Parathyroid adenoma (tissue), 2 donors: Measurements from ENCODE around the gene CEP135.
"Not testable (repeated sequence)": the region's sequence is repeated elsewhere in the genome, so short reads cannot be mapped to it uniquely, and the experiment has no call there.

Experiments
- H2AFZ ChIP-seq: fragments of 300-600 bp; sonication (generic); one replicate; pipeline ENCODE4 v1.7.0; 2017; ENCODE audit warnings: antibody characterized with exemption, mild to moderate bottlenecking
- H3K27ac ChIP-seq: fragments of 300-600 bp; sonication (generic); one replicate; pipeline ENCODE4 v1.7.0; 2017
- H3K27me3 ChIP-seq: fragments of 300-600 bp; sonication (generic); one replicate; pipeline ENCODE4 v1.7.0; 2017; ENCODE audit warnings: low read length; ENCODE audit not compliant: control insufficient read depth, insufficient read depth
- H3K36me3 ChIP-seq: fragments of 300-600 bp; sonication (generic); one replicate; pipeline ENCODE4 v1.7.0; 2017; ENCODE audit warnings: low read length; ENCODE audit not compliant: control insufficient read depth, insufficient read depth
- H3K4me1 ChIP-seq: fragments of 300-600 bp; sonication (generic); one replicate; pipeline ENCODE4 v1.7.0; 2017; ENCODE audit warnings: control low read depth
- H3K4me2 ChIP-seq: fragments of 300-600 bp; sonication (generic); one replicate; pipeline ENCODE4 v1.7.0; 2017; ENCODE audit warnings: low read length
- H3K4me3 ChIP-seq: fragments of 300-600 bp; sonication (generic); one replicate; pipeline ENCODE4 v1.7.0; 2017; ENCODE audit warnings: low read depth, low read length
- H3K79me2 ChIP-seq: fragments of 300-600 bp; sonication (generic); one replicate; pipeline ENCODE4 v1.7.0; 2017; ENCODE audit warnings: control low read depth
- H3K9ac ChIP-seq: fragments of 300-600 bp; sonication (generic); one replicate; pipeline ENCODE4 v1.7.0; 2017; ENCODE audit warnings: mild to moderate bottlenecking
- H3K9me3 ChIP-seq: fragments of 300-600 bp; sonication (generic); one replicate; pipeline ENCODE4 v1.7.0; 2017; ENCODE audit warnings: low read length; ENCODE audit not compliant: control insufficient read depth
- TF ChIP-seq, protein P1 (sequence below): fragments of 300-600 bp; sonication (generic); IDR thresholded peaks from one replicate; pipeline ENCODE4 v1.7.0; 2017; ENCODE audit warnings: antibody characterized with exemption, mild to moderate bottlenecking
- donor health status: primary hyperparathyroidism.

The CEP135 gene

DNA sequence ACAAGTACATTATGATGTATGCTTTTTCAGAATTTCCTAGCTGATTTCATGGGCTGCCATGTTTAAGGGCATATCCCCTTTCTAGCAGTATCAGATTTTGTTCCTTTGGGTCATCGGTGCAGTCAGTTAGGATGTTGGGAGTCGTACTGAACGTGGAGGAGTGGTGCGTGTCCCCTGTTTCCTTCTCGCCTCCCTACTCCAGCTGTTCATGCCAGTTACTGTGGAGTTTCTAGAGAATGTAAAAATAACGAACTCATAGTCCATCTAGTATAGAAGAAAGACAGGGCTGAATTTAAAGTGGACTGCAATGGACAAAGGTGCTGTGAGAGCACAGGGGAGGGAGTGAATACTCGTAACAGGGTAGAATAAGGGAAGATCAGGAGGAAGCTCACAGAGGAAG is 111.3 kb downstream of the CEP135 start:
- Histone ChIP-seq H3K4me2 (no peak overlapping the region), H2AFZ (no peak overlapping the region), H3K4me1 (no peaks in the 10 kb centered on the region)

DNA sequence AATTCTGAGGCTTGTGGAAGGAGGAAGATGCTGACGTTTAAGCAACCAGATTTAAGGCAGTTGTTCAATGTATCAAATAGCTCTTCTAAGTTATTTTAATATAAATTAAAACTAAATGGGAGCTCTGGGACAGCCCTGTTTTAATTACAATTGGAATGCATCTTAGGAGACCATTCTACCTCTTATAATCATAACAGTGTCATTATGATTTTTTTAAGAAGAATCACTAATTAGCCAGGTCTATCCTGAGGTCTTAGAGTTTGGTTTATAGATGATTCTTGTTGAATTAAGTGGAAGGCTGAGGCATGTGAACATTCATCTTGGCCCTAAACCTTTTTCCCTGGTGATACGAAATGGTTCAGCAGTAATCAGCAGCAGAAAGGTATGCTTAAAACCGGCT is 113.4 kb downstream of the CEP135 start:
- H3K79me2 ChIP-seq = peaks cover 30% of the 10 kb centered on the region
- TF ChIP-seq, protein P1, sequence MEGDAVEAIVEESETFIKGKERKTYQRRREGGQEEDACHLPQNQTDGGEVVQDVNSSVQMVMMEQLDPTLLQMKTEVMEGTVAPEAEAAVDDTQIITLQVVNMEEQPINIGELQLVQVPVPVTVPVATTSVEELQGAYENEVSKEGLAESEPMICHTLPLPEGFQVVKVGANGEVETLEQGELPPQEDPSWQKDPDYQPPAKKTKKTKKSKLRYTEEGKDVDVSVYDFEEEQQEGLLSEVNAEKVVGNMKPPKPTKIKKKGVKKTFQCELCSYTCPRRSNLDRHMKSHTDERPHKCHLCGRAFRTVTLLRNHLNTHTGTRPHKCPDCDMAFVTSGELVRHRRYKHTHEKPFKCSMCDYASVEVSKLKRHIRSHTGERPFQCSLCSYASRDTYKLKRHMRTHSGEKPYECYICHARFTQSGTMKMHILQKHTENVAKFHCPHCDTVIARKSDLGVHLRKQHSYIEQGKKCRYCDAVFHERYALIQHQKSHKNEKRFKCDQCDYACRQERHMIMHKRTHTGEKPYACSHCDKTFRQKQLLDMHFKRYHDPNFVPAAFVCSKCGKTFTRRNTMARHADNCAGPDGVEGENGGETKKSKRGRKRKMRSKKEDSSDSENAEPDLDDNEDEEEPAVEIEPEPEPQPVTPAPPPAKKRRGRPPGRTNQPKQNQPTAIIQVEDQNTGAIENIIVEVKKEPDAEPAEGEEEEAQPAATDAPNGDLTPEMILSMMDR = no peak
- H3K4me3 ChIP-seq = no peak overlapping the region
- no peaks in the 10 kb centered on the region for H3K9me3 ChIP-seq
- no peaks in the 10 kb centered on the region for H3K27me3 ChIP-seq
- no peak overlapping the region for H3K9ac ChIP-seq
- no peak overlapping the region for H3K4me2 ChIP-seq
- no peak overlapping the region for H3K27ac ChIP-seq
- H3K4me1 ChIP-seq = no peaks in the 10 kb centered on the region
- H3K36me3 ChIP-seq = no peaks in the 10 kb centered on the region
- no peak overlapping the region for H2AFZ ChIP-seq

More for the DNA sequence above, 111.3 kb downstream of the CEP135 start:
- H3K4me3 ChIP-seq = no peak overlapping the region
- no peaks in the 10 kb centered on the region for H3K36me3 ChIP-seq
- H3K9me3 ChIP-seq = no peaks in the 10 kb centered on the region
- no peaks in the 10 kb centered on the region for H3K27me3 ChIP-seq
- H3K27ac ChIP-seq = no peak overlapping the region
- TF ChIP-seq, protein P1 = no peak
- no peak overlapping the region for H3K9ac ChIP-seq
- H3K79me2 ChIP-seq = peaks cover 21% of the 10 kb centered on the region

DNA sequence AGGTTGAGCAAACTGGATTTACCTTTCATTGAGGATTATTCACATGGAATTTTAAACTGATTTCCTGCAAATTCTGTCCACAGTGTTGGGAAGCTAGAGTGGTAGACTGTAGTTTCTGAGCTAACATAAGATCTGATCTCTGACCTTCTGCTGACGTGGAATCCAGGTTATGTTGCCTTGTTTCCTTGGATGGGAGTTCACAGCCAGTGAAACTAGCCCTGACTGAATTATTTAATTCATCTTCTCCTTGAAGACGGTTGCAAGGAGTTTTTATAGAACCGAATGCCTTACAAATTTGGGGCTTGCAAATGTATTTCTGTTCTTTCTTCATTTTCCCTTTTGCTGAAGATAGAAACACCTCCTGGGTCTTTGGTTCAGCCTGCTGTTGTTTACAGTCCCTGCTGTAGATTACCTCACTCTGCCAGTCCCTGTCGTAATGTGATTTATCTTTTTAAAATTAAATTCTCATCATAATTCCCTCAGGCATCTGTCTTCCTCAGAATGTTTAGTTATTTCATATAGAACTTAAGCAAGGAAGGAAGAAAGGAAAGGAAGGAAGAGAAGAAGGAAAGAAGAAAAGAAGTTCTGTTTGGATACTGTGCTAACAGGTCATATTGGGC is 113.9 kb downstream of the CEP135 start:
- no peaks in the 10 kb centered on the region for H3K27me3 ChIP-seq
- H3K4me2 ChIP-seq = no peak overlapping the region
- H2AFZ ChIP-seq = no peak overlapping the region
- H3K9ac ChIP-seq = no peak overlapping the region
- peaks cover 33% of the 10 kb centered on the region for H3K79me2 ChIP-seq
- no peaks in the 10 kb centered on the region for H3K36me3 ChIP-seq
- no peak overlapping the region for H3K4me3 ChIP-seq
- TF ChIP-seq, protein P1 = no peak
- H3K27ac ChIP-seq = no peak overlapping the region
- no peaks in the 10 kb centered on the region for H3K9me3 ChIP-seq
- no peaks in the 10 kb centered on the region for H3K4me1 ChIP-seq

DNA sequence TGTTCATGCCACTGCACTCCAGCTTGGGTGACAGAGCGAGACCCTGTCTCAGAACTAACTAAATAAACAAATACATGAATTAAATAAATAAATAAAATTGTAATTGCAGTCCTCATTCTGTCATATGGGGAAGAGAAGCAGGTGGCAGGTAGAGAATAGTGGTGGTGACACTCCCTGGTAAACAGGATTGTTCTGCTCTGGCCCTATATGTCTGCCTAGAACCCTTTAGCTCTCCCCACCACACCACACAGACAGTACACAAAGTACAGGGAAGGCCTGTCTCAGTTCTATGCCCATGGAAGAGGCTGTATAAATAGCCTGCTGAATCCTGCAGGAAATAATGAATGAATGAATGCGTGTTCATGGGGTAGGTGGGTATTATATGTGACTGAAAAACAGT is 117.7 kb downstream of the CEP135 start:
- H3K36me3 ChIP-seq = no peaks in the 10 kb centered on the region
- TF ChIP-seq, protein P1 = no peak
- H3K27me3 ChIP-seq = no peaks in the 10 kb centered on the region
- H3K9ac ChIP-seq = no peak overlapping the region
- H3K9me3 ChIP-seq = no peaks in the 10 kb centered on the region
- H3K27ac ChIP-seq = no peak overlapping the region
- no peaks in the 10 kb centered on the region for H3K4me1 ChIP-seq
- H3K4me2 ChIP-seq = no peak overlapping the region
- peaks cover 28% of the 10 kb centered on the region for H3K79me2 ChIP-seq
- H2AFZ ChIP-seq = no peak overlapping the region
- H3K4me3 ChIP-seq = no peak overlapping the region

DNA sequence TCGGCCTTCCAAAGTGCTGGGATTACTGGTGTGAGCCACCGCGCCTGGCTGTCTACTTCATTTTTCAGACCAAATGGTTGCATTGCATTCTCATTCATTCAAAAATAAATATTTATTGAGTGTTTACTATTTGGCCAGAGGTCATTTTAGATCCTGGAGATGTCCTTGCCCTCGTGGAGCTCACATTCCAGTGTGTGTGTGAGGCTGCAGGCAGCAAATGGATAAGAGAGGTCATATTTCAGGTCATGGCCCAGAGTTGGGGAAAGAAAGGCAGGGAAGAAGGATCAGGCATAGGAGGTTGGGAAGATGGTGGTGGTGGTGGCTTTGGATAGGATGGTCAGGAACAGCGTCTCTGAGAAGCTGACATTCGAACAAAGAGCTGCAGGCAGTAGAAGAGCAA is 119.1 kb downstream of the CEP135 start:
- Histone ChIP-seq H3K36me3 (no peaks in the 10 kb centered on the region), H3K4me1 (no peaks in the 10 kb centered on the region), H3K9ac (no peak overlapping the region), H3K4me2 (no peak overlapping the region), H3K27ac (no peak overlapping the region), H2AFZ (no peak overlapping the region), H3K79me2 (peaks cover 28% of the 10 kb centered on the region), H3K4me3 (no peak overlapping the region), H3K9me3 (no peaks in the 10 kb centered on the region), H3K27me3 (no peaks in the 10 kb centered on the region)
- TF ChIP-seq, protein P1 = no peak

DNA sequence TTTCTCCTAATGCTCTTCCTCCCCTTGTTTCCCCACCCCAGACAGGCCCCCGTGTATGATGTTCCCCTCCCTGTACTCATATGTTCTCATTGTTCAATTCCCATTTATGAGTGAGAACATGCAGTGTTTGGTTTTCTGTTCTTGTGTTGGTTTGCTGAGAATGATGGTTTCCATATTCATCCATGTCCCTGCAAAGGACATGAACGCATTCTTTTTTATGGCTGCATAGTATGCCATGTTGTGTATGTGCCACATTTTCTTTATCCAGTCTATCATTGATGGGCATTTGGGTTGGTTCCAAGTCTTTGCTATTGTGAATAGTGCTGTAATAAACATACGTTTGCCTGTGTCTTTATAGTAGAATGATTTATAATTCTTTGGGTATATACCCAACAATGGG is 124.0 kb downstream of the CEP135 start:
- not testable (repeated sequence) for H3K4me2 ChIP-seq, H3K4me1 ChIP-seq, H3K79me2 ChIP-seq, H3K4me3 ChIP-seq, H3K27ac ChIP-seq, H2AFZ ChIP-seq, H3K9ac ChIP-seq, H3K27me3 ChIP-seq, H3K36me3 ChIP-seq, H3K9me3 ChIP-seq
